Mucosa of descending colon (tissue), 3 donors: Measurements from ENCODE around the gene PPIP5K2. TPM values are rescaled to one million over a fixed set of nuclear protein-coding genes. Genes with fewer than 3 reads are reported as not detected.

Experiments used
- ATAC-seq: fragments of 200-7000 bp; cut with Tn5 transposase; one replicate; pipeline ENCODE4 v1.9.1; 2020; ENCODE audit warnings: mild to moderate bottlenecking, moderate library complexity
- DNase-seq, 3 donors: peaks; one replicate each; pipeline ENCODE4 v3.0.0-alpha.2; 2020
- H3K36me3 ChIP-seq: fragments of 200-600 bp; one replicate; pipeline ENCODE4 v1.8.0; 2021; ENCODE audit warnings: low read depth, mild to moderate bottlenecking
- H3K4me1 ChIP-seq: fragments of 200-600 bp; one replicate; pipeline ENCODE4 v1.8.0; 2021; ENCODE audit warnings: low read depth, mild to moderate bottlenecking
- H3K4me3 ChIP-seq: fragments of 200-600 bp; one replicate; pipeline ENCODE4 v1.8.0; 2021; ENCODE audit warnings: mild to moderate bottlenecking
- H3K9me3 ChIP-seq: fragments of 200-600 bp; one replicate; pipeline ENCODE4 v1.8.0; 2021; ENCODE audit warnings: mild to moderate bottlenecking
- intact Hi-C, 2 donors: fragments of 100-400 bp; cut with DNase I in 1 of 2; cut with micrococcal nuclease in 1 of 2; formaldehyde crosslinking; loops; one replicate each; pipeline versions ENCODE4 v1.11.0 to v1.11.1; 2022; cut with DNase I, micrococcal nuclease
- total RNA-seq, 3 donors: library from RNA; stranded (reverse); fragmentation: NEBNext Ultra II Directional in 2 of 3; extraction: Animal tissue kit (Norgen Biotek cat#: 25700) in 2 of 3; gene quantifications; one replicate each; pipeline versions ENCODE4 v1.2.1 to v1.2.4, GENCODE V29; 2021 to 2023
- TF ChIP-seq, protein P1 (sequence below): fragments of 200-600 bp; IDR thresholded peaks from one replicate; pipeline ENCODE4 v1.8.0; 2022; ENCODE audit warnings: antibody characterized with exemption, mild to moderate bottlenecking
- donor health status: DM: no; HTN: no; CAD: no; lungs with moderate emphysema.
- donor health status: DM: no; HTN: no; CAD: no.
- donor health status: DM: no; HTN: yes; CAD: no.

PPIP5K2 gene
- total RNA-seq, 3 donors from 2014 or later: 59.0 to 90.6 (median 77.6) TPM

GRCh38 chr5:103224894-103225246 lies 104.8 kb downstream of the PPIP5K2 start:
- Histone ChIP-seq H3K4me1 (no peaks in the 10 kb centered on the region), H3K36me3 (no peaks in the 10 kb centered on the region), H3K9me3 (no peaks in the 10 kb centered on the region), H3K4me3 (no peak overlapping the region)
- no peak for ATAC-seq
- TF ChIP-seq, protein P1, sequence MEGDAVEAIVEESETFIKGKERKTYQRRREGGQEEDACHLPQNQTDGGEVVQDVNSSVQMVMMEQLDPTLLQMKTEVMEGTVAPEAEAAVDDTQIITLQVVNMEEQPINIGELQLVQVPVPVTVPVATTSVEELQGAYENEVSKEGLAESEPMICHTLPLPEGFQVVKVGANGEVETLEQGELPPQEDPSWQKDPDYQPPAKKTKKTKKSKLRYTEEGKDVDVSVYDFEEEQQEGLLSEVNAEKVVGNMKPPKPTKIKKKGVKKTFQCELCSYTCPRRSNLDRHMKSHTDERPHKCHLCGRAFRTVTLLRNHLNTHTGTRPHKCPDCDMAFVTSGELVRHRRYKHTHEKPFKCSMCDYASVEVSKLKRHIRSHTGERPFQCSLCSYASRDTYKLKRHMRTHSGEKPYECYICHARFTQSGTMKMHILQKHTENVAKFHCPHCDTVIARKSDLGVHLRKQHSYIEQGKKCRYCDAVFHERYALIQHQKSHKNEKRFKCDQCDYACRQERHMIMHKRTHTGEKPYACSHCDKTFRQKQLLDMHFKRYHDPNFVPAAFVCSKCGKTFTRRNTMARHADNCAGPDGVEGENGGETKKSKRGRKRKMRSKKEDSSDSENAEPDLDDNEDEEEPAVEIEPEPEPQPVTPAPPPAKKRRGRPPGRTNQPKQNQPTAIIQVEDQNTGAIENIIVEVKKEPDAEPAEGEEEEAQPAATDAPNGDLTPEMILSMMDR: no peak
- no peak for DNase-seq
- intact Hi-C loops: no loop called here

GRCh38 chr5:103228061-103228460 lies 108.0 kb downstream of the PPIP5K2 start:
- Histone ChIP-seq H3K4me3 (no peak overlapping the region), H3K9me3 (no peaks in the 10 kb centered on the region), H3K36me3 (no peaks in the 10 kb centered on the region), H3K4me1 (no peaks in the 10 kb centered on the region)
- TF ChIP-seq, protein P1: no peak
- DNase-seq (no peak), ATAC-seq (no peak)
- intact Hi-C loops: no loop called here

- Histone ChIP-seq H3K36me3 (no peaks in the 10 kb centered on the region), H3K4me3 (no peak overlapping the region), H3K4me1 (no peaks in the 10 kb centered on the region), H3K9me3 (no peaks in the 10 kb centered on the region)
- TF ChIP-seq, protein P1: no peak
- ATAC-seq (no peak), DNase-seq (no peak)
- intact Hi-C loops: no loop called here
Measured at GRCh38 chr5:103228588-103228987, 108.5 kb downstream of the PPIP5K2 start.

- H3K9me3 ChIP-seq: no peaks in the 10 kb centered on the region
- DNase-seq: peak in 1 of 3 donors; percentile 59
- intact Hi-C loops: loop anchor here (2.0 to 5.0 kb wide), 2 partner anchors 242 to 245 kb away; no protein-coding TSS in a partner anchor
- no peaks in the 10 kb centered on the region for H3K4me1 ChIP-seq
- TF ChIP-seq, protein P1: peak; percentile 75
- H3K4me3 ChIP-seq: no peak overlapping the region
- no peaks in the 10 kb centered on the region for H3K36me3 ChIP-seq
- peak; percentile 86 for ATAC-seq
Measured at GRCh38 chr5:103232393-103232999, 112.4 kb downstream of the PPIP5K2 start.

DNA sequence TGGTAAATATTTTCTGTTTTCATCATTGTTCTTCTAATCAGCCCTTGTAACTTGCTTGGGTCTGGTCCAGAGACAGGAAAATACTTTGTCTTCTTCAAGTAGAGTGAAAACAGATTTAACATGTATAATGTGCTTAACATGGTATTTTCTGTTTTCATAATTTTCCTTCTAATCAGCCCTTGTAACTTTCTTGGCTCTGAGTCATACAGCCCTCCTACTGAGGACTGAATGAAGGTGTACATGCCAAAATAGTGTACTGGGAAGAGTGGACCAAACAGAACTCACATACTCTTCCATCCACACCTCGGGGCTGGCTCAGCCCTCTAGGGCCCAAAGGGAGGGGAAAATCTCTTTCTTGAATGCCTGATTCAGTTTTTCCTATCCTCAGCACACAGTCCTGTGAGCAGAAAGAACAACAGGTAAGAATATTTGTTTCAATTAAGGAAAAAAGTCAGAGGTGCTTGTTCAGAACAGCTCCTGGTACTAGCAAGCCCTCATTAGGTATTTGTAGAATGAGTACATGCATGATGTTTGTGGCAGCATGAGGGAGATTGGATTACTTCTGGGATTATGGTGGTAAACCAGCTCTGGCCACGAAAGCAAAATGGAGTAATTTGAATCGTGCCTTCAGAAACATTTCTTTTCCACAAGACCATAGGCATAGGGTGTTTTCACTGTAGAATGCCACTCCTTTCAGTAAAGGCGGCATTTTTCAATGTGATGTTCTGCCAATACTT lies 114.3 kb downstream of the PPIP5K2 start:
- no peak for ATAC-seq
- TF ChIP-seq, protein P1: no peak

More for the DNA sequence above, 114.3 kb downstream of the PPIP5K2 start:
- Histone ChIP-seq H3K4me1 (no peaks in the 10 kb centered on the region), H3K36me3 (no peaks in the 10 kb centered on the region), H3K9me3 (peaks cover 4% of the 10 kb centered on the region), H3K4me3 (no peak overlapping the region)
- DNase-seq: no peak
- intact Hi-C loops: loop anchor here in 1 of 2 donors (5.0 kb wide), 1 partner anchor 243 kb away; no protein-coding TSS in a partner anchor
